ENCODE data around the gene BRINP3.
"Not testable (repeated sequence)": the region's sequence is repeated elsewhere in the genome, so short reads cannot be mapped to it uniquely, and the experiment has no call there.

BRINP3 gene

GRCh38 chr1:190477762-190478148, at the start of gene BRINP3:
TSS of gene BRINP3 (minus strand) at chr1:190477864.
- no peak for DNase-seq

GRCh38 chr1:190511554-190511953, 33.9 kb upstream of the BRINP3 start:
- DNase-seq = no peak

GRCh38 chr1:190507357-190507756, 29.7 kb upstream of the BRINP3 start:
- no peak for DNase-seq

- DNase-seq = not testable (repeated sequence)
Observed at GRCh38 chr1:190504539-190504938, 26.9 kb upstream of the BRINP3 start.

GRCh38 chr1:190497565-190497964, 19.9 kb upstream of the BRINP3 start:
- no peak for DNase-seq

- DNase-seq = no peak
Observed at GRCh38 chr1:190494451-190494850, 16.8 kb upstream of the BRINP3 start.

- DNase-seq = no peak
Observed at GRCh38 chr1:190491404-190491803, 13.7 kb upstream of the BRINP3 start.

GRCh38 chr1:190484045-190484444, 6.4 kb upstream of the BRINP3 start:
- DNase-seq = no peak

GRCh38 chr1:190480231-190480630, 2.6 kb upstream of the BRINP3 start:
- DNase-seq = no peak

- DNase-seq = no peak
Observed at GRCh38 chr1:190479516-190479915, 1.9 kb upstream of the BRINP3 start.

- no peak for DNase-seq
Observed at GRCh38 chr1:190479050-190479397, 1.4 kb upstream of the BRINP3 start.

GRCh38 chr1:190478149-190479049, 735 bp upstream of the BRINP3 start:
- peak; percentile 20 for DNase-seq

GRCh38 chr1:190476806-190477205, 858 bp downstream of the BRINP3 start:
- DNase-seq = no peak

GRCh38 chr1:190476321-190476720, 1.3 kb downstream of the BRINP3 start:
- no peak for DNase-seq

- no peak for DNase-seq
Observed at GRCh38 chr1:190475421-190476141, 2.1 kb downstream of the BRINP3 start.

- DNase-seq = no peak
Observed at GRCh38 chr1:190474650-190475211, 2.9 kb downstream of the BRINP3 start.

- no peak for DNase-seq
Observed at GRCh38 chr1:190474010-190474409, 3.7 kb downstream of the BRINP3 start.

- DNase-seq = no peak
Observed at GRCh38 chr1:190472494-190472893, 5.2 kb downstream of the BRINP3 start.

- DNase-seq = no peak
Observed at GRCh38 chr1:190472042-190472441, 5.6 kb downstream of the BRINP3 start.

- DNase-seq = no peak
Observed at GRCh38 chr1:190464690-190465089, 13.0 kb downstream of the BRINP3 start.

GRCh38 chr1:190456129-190456528, 21.5 kb downstream of the BRINP3 start:
- no peak for DNase-seq

GRCh38 chr1:190455631-190456030, 22.0 kb downstream of the BRINP3 start:
- no peak for DNase-seq

- DNase-seq = peak; percentile 1
Observed at GRCh38 chr1:190453550-190453949, 24.1 kb downstream of the BRINP3 start.

GRCh38 chr1:190452272-190452848, 25.3 kb downstream of the BRINP3 start:
- DNase-seq = no peak

Measured in HCEC 1CT (cell line).